Measurements from ENCODE around the gene STXBP6.

DNA sequence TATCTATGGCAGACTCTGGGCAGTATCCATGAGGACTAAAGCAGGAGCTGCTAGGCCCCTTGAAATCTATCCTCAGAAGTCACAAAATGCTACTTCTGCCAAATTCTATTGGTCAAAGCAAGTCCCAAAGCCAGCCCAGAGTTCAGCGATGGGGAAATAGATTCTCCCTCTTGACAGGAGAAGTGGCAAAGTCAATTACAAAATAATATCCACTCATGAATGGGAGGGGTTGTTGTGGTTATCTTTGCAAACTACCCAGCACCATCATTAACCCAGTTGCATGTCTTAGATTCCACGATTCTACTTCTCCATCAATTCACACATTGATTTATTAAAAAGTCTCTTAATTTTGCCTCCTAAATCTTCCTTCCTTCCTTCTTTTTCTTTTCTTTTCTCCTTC lies 30.7 kb upstream of the STXBP6 start:
- TF ChIP-seq, protein P1, sequence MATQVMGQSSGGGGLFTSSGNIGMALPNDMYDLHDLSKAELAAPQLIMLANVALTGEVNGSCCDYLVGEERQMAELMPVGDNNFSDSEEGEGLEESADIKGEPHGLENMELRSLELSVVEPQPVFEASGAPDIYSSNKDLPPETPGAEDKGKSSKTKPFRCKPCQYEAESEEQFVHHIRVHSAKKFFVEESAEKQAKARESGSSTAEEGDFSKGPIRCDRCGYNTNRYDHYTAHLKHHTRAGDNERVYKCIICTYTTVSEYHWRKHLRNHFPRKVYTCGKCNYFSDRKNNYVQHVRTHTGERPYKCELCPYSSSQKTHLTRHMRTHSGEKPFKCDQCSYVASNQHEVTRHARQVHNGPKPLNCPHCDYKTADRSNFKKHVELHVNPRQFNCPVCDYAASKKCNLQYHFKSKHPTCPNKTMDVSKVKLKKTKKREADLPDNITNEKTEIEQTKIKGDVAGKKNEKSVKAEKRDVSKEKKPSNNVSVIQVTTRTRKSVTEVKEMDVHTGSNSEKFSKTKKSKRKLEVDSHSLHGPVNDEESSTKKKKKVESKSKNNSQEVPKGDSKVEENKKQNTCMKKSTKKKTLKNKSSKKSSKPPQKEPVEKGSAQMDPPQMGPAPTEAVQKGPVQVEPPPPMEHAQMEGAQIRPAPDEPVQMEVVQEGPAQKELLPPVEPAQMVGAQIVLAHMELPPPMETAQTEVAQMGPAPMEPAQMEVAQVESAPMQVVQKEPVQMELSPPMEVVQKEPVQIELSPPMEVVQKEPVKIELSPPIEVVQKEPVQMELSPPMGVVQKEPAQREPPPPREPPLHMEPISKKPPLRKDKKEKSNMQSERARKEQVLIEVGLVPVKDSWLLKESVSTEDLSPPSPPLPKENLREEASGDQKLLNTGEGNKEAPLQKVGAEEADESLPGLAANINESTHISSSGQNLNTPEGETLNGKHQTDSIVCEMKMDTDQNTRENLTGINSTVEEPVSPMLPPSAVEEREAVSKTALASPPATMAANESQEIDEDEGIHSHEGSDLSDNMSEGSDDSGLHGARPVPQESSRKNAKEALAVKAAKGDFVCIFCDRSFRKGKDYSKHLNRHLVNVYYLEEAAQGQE (IDR thresholded peaks at IDR 0.05; ENCODE audit: insufficient read depth in 1 of 2, low read depth in 2 of 2, low read length in 1 of 2): no peak
- TF ChIP-seq, protein P2, sequence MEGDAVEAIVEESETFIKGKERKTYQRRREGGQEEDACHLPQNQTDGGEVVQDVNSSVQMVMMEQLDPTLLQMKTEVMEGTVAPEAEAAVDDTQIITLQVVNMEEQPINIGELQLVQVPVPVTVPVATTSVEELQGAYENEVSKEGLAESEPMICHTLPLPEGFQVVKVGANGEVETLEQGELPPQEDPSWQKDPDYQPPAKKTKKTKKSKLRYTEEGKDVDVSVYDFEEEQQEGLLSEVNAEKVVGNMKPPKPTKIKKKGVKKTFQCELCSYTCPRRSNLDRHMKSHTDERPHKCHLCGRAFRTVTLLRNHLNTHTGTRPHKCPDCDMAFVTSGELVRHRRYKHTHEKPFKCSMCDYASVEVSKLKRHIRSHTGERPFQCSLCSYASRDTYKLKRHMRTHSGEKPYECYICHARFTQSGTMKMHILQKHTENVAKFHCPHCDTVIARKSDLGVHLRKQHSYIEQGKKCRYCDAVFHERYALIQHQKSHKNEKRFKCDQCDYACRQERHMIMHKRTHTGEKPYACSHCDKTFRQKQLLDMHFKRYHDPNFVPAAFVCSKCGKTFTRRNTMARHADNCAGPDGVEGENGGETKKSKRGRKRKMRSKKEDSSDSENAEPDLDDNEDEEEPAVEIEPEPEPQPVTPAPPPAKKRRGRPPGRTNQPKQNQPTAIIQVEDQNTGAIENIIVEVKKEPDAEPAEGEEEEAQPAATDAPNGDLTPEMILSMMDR (IDR thresholded peaks at IDR 0.05): no peak
- no peak for TF ChIP-seq POLR2AphosphoS5 (IDR thresholded peaks at IDR 0.05; ENCODE audit: low read depth, low read length)
